Measurements from ENCODE around the gene SPRY1. TPM values are rescaled to one million over a fixed set of nuclear protein-coding genes. Genes with fewer than 3 reads are reported as not detected.

SPRY1 gene
- total RNA-seq, 1 experiment from 2014 or later = 4.8 TPM

GRCh38 chr4:123419885-123420755 is 23.5 kb downstream of the SPRY1 start (continued):
- TF ChIP-seq ZBTB33 (IDR thresholded peaks at IDR 0.05; ENCODE audit: extremely low read depth, insufficient replicate concordance, low read length) = no peak

GRCh38 chr4:123421227-123421936 is 24.8 kb downstream of the SPRY1 start:
- ChIA-PET RAD21 (ENCODE audit: low non-redundant PET in 1 of 2, low total read pairs in 2 of 2, uncharacterized antibody in 2 of 2, unreplicated experiment in 2 of 2) (no interaction called here), CTCF (no interaction called here), POLR2A (no interaction called here)
- intact Hi-C loops (cut with micrococcal nuclease) = no loop called here
- DNase-seq (ENCODE audit: low read depth, low spot score) (no peak), ATAC-seq (no peak)
- H3K27ac ChIP-seq (ENCODE audit: low read depth, low read length) = no peak overlapping the region
- H3K9me3 ChIP-seq (ENCODE audit: control insufficient read depth in 1 of 2, insufficient read depth in 1 of 2, low read depth in 1 of 2, low read length in 2 of 2) = no peaks in the 10 kb centered on the region
- H3K4me2 ChIP-seq (ENCODE audit: low read length) = no peak overlapping the region
- no peaks in the 10 kb centered on the region for H3K27me3 ChIP-seq (ENCODE audit: insufficient read depth, low read length)
- no peak overlapping the region for H3K9ac ChIP-seq (ENCODE audit: low read length)
- peaks cover 4 to 12% of the 10 kb centered on the region in 2 experiments; a peak in 3 of 4 replicates for H3K4me1 ChIP-seq (ENCODE audit: control insufficient read depth in 1 of 2, insufficient read depth in 2 of 2, low read length in 2 of 2)
- no peaks in the 10 kb centered on the region for H3K36me3 ChIP-seq (ENCODE audit: control insufficient read depth in 1 of 2, insufficient read depth in 2 of 2, low read length in 2 of 2)
- no peak overlapping the region for H3K4me3 ChIP-seq (replicated peaks in 1 of 2; ENCODE audit: low read depth in 1 of 2, low read length in 2 of 2)
- H4K20me1 ChIP-seq (ENCODE audit: insufficient read depth) = no peaks in the 10 kb centered on the region
- no peaks in the 10 kb centered on the region for H3K79me2 ChIP-seq (ENCODE audit: insufficient read depth, low read length)
- no peak overlapping the region for H2AFZ ChIP-seq (ENCODE audit: low read depth, low read length, poor library complexity, severe bottlenecking)
- no TSS peak for BruUV-seq (replicated peaks)
- H3K9me2 ChIP-seq (ENCODE audit: insufficient read depth) = no peaks in the 10 kb centered on the region
- TF ChIP-seq SIN3A (IDR thresholded peaks at IDR 0.05; ENCODE audit: low read depth) (no peak), POLR2AphosphoS5 (IDR thresholded peaks at IDR 0.05; ENCODE audit: low read depth, low read length) (no peak), EZH2 (IDR thresholded peaks at IDR 0.05) (no peak), MAX (IDR thresholded peaks at IDR 0.05) (no peak), FOSL1 (IDR thresholded peaks at IDR 0.05; ENCODE audit: low read depth) (no peak), ZFX (IDR thresholded peaks at IDR 0.05) (no peak), REST (IDR thresholded peaks at IDR 0.05; ENCODE audit: low read depth) (no peak), EGR1 (IDR thresholded peaks at IDR 0.05; ENCODE audit: low read depth) (no peak), SP1 (IDR thresholded peaks at IDR 0.05; ENCODE audit: low read depth) (no peak), ATF3 (IDR thresholded peaks at IDR 0.05) (no peak), CEBPB (IDR thresholded peaks at IDR 0.05; ENCODE audit: low read depth) (no peak), EZH2phosphoT487 (IDR thresholded peaks at IDR 0.05; ENCODE audit: borderline replicate concordance) (no peak), JUND (IDR thresholded peaks at IDR 0.05) (no peak), POLR2A (IDR thresholded peaks at IDR 0.05; ENCODE audit: borderline replicate concordance, extremely low read depth, insufficient read depth, insufficient read length) (no peak), CBX3 (IDR thresholded peaks at IDR 0.05; ENCODE audit: low read depth) (no peak), YY1 (IDR thresholded peaks at IDR 0.05; ENCODE audit: extremely low read depth, insufficient replicate concordance, low read depth, low read length) (no peak)
